Endothelial cell of umbilical vein (primary cell): ENCODE data around the gene CINP. TPM values are rescaled to one million over a fixed set of nuclear protein-coding genes. Genes with fewer than 3 reads are reported as not detected.

ENCODE experiments used
- BruUV-seq: library from RNA; stranded (reverse); fragments of 400-500 nt; replicated peaks from 2 replicates; lab custom pipeline; 2021; lab: Mats Ljungman, UMichigan
- CTCF ChIA-PET: fragments of 300-600, 350-600 bp; sonication (Branson Sonifier 250); formaldehyde crosslinking; loops from one replicate; lab custom pipeline; 2021; ENCODE audit warnings: antibody characterized with exemption, inconsistent platforms; lab: Charles Lee
- POLR2A ChIA-PET: fragments of 300-600, 350-600 bp; sonication (Branson Sonifier 250); formaldehyde crosslinking; loops from one replicate; lab custom pipeline; 2021; ENCODE audit warnings: antibody characterized with exemption, inconsistent platforms; lab: Charles Lee
- DNase-seq: peaks from one replicate; pipeline ENCODE4 v3.0.0-alpha.2; 2011; ENCODE audit warnings: low read depth, low spot score
- FAIRE-seq: peaks from 2 replicates; lab custom pipeline; 2011; peaks lifted over from hg19 to GRCh38; lab: Jason Lieb, UNC
- H2AFZ ChIP-seq: 2 replicates; pipeline ENCODE4 v1.6.0; 2012; ENCODE audit warnings: low read depth, low read length, control low read depth, inconsistent platforms
- H3K27ac ChIP-seq: 2 replicates; pipeline ENCODE4 v1.5.1; 2011; ENCODE audit warnings: low read depth, mild to moderate bottlenecking, control low read depth, low read length, moderate library complexity; ENCODE audit not compliant: insufficient read depth
- H3K27me3 ChIP-seq, 2 experiments: 2 replicates each; pipeline versions ENCODE4 v1.6.0 to v1.6.1; 2011; ENCODE audit warnings: low read length in 2 of 2, mixed read lengths in 1 of 2; ENCODE audit not compliant: control insufficient read depth in 2 of 2, insufficient read depth in 2 of 2
- H3K36me3 ChIP-seq, 2 experiments: 2 replicates in 1 of 2; 3 replicates in 1 of 2; pipeline ENCODE4 v1.5.1; 2011; ENCODE audit warnings: low read length in 2 of 2, mild to moderate bottlenecking in 1 of 2, moderate library complexity in 1 of 2; ENCODE audit not compliant: control insufficient read depth in 2 of 2, insufficient read depth in 2 of 2; ENCODE audit errors: extremely low read depth in 1 of 2
- H3K4me1 ChIP-seq: 3 replicates; pipeline ENCODE4 v1.5.1; 2011; ENCODE audit warnings: mild to moderate bottlenecking, low read length; ENCODE audit not compliant: control insufficient read depth, insufficient read depth; ENCODE audit errors: extremely low read depth
- H3K4me2 ChIP-seq: 2 replicates; pipeline ENCODE4 v1.6.1; 2011; ENCODE audit warnings: low read length, control low read depth, mixed read lengths; ENCODE audit not compliant: insufficient read depth
- H3K4me3 ChIP-seq, 3 experiments: fragments of 200-600 bp in 1 of 3; sonication (generic), shearing (Covaris generic) in 1 of 3; replicated peaks in 1 of 3; 2 replicates each; pipeline ENCODE4 v1.5.1; 2011 to 2016; ENCODE audit warnings: control low read depth in 3 of 3, low read length in 3 of 3, mild to moderate bottlenecking in 2 of 3, inconsistent platforms in 1 of 3, low read depth in 1 of 3, moderate library complexity in 1 of 3; ENCODE audit not compliant: insufficient read depth in 1 of 3
- H3K79me2 ChIP-seq: 2 replicates; pipeline ENCODE4 v1.6.0; 2012; ENCODE audit warnings: low read length, inconsistent platforms; ENCODE audit not compliant: control insufficient read depth, insufficient read depth
- H3K9ac ChIP-seq: replicated peaks from 2 replicates; pipeline ENCODE3; 2011; ENCODE audit warnings: low read length, control low read depth; ENCODE audit not compliant: insufficient read depth; ENCODE audit errors: extremely low read depth
- H3K9me1 ChIP-seq: replicated peaks from 3 replicates; pipeline ENCODE4 v1.6.0; 2011; ENCODE audit warnings: mild to moderate bottlenecking, low read length; ENCODE audit not compliant: control insufficient read depth, insufficient read depth; ENCODE audit errors: extremely low read depth
- H3K9me3 ChIP-seq: replicated peaks from 2 replicates; pipeline ENCODE4 v1.5.1; 2012; ENCODE audit warnings: low read length, inconsistent platforms; ENCODE audit not compliant: control insufficient read depth, insufficient read depth
- H4K20me1 ChIP-seq: replicated peaks from 2 replicates; pipeline ENCODE3; 2011; ENCODE audit warnings: mild to moderate bottlenecking, low read length; ENCODE audit not compliant: control insufficient read depth, insufficient read depth; ENCODE audit errors: extremely low read depth
- CTCF ChIP-seq, 2 donors: IDR thresholded peaks; 1 replicate in 1 of 2; 2 replicates in 1 of 2; pipeline ENCODE4 v1.5.1; 2011; ENCODE audit warnings: low read length in 2 of 2, mild to moderate bottlenecking in 2 of 2, moderate library complexity in 2 of 2, control low read depth in 1 of 2, inconsistent platforms in 1 of 2, low read depth in 1 of 2; ENCODE audit not compliant: insufficient read depth in 1 of 2; ENCODE audit errors: extremely low read depth in 1 of 2
- EZH2 ChIP-seq: IDR thresholded peaks from 2 replicates; pipeline ENCODE4 v1.6.1; 2012; ENCODE audit warnings: borderline replicate concordance, low read depth, mild to moderate bottlenecking, moderate library complexity, low read length, inconsistent platforms; ENCODE audit not compliant: severe bottlenecking
- FOS ChIP-seq: IDR thresholded peaks from 2 replicates; pipeline ENCODE4 v1.6.1; 2011; ENCODE audit warnings: mild to moderate bottlenecking, low read length, moderate library complexity, borderline replicate concordance; ENCODE audit not compliant: insufficient read depth
- JUN ChIP-seq: IDR thresholded peaks from 2 replicates; pipeline ENCODE4 v1.6.1; 2011; ENCODE audit warnings: borderline replicate concordance, low read depth; ENCODE audit not compliant: insufficient read length, insufficient read depth
- MYC ChIP-seq: IDR thresholded peaks from one replicate; pipeline ENCODE4 v1.6.1; 2011; ENCODE audit warnings: mild to moderate bottlenecking, low read depth, low read length
- POLR2AphosphoS5 ChIP-seq: IDR thresholded peaks from 2 replicates; pipeline ENCODE4 v1.6.1; 2012; ENCODE audit warnings: low read depth, mild to moderate bottlenecking, control low read depth, low read length, moderate library complexity; ENCODE audit not compliant: insufficient read depth
- dilution Hi-C: fragments of 300-500 bp; cut with MboI; formaldehyde crosslinking; loops from one replicate; pipeline ENCODE4 v1.15.0; 2019; ENCODE audit warnings: low sequenced_read_pairs; ENCODE audit not compliant: extremely low pct_ligation_motif_present
- intact Hi-C: fragments of 100-400 bp; cut with micrococcal nuclease; formaldehyde crosslinking; loops from one replicate; pipeline ENCODE4 v1.10.0; 2022
- polyA plus RNA-seq, 4 experiments: library from polyadenylated mRNA; depleted of rRNA in 3 of 4; stranded (reverse) in 3 of 4; unstranded in 1 of 4; fragments of >200 nt; gene quantifications; 2 replicates each; pipeline versions ENCODE4 v1.2.1 to v1.2.3, GENCODE V29; 2011 to 2012; ENCODE audit warnings: missing spikeins in 1 of 4
- total RNA-seq: library from RNA; stranded (reverse); gene quantifications from 2 replicates; pipeline ENCODE4 v1.2.3, GENCODE V29; 2021
- TF ChIP-seq, protein P1 (sequence below): IDR thresholded peaks from 2 replicates; pipeline ENCODE4 v1.6.1; 2011; ENCODE audit not compliant: insufficient read depth, insufficient read length

Gene CINP
- total and polyA plus RNA-seq, 2 donors (not counting 3 experiments of a cell fraction or from before 2014, with no cell fraction given): 44.0 to 79.1 TPM

DNA sequence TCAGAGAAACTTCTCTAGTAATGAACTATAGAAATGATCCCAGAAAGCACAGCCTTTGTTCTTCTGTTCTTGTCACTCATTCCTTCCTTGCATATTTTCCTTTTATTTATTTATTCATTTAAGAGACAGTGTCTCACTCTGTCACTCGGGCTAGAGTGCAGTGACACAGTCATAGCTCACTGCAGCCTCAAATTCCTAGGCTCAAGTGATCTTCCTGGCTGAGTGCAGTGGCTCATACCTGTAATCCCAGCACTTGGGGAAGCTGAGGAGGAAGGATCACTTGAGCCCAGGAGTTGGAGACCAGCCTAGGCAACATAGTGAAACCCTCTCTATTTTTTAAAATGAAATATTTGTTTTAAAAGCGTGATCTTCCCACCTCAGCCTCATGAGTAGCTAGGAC, 11.6 kb upstream of the CINP start:
- FAIRE-seq (no peak), DNase-seq (no peak)
- H3K36me3 ChIP-seq: peaks cover 2 to 4% of the 10 kb centered on the region in 2 experiments
- dilution Hi-C loops: no loop called here
- no peak overlapping the region for H3K9ac ChIP-seq
- intact Hi-C loops: no loop called here
- no peaks in the 10 kb centered on the region for H3K4me1 ChIP-seq
- no TSS peak for BruUV-seq
- H2AFZ ChIP-seq: no peak overlapping the region
- H3K4me3 ChIP-seq: no peak overlapping the region
- no peaks in the 10 kb centered on the region for H3K9me1 ChIP-seq
- peaks cover 5% of the 10 kb centered on the region for H3K79me2 ChIP-seq
- no peak overlapping the region for H3K4me2 ChIP-seq
- peaks cover 3% of the 10 kb centered on the region for H4K20me1 ChIP-seq
- ChIA-PET CTCF (no interaction called here), POLR2A (no interaction called here)
- no peaks in the 10 kb centered on the region for H3K27me3 ChIP-seq
- H3K27ac ChIP-seq: no peak overlapping the region
- H3K9me3 ChIP-seq: no peaks in the 10 kb centered on the region
- no peak for TF ChIP-seq MYC
- no peak for TF ChIP-seq CTCF (IDR thresholded peaks at IDR 0.05; ENCODE audit: extremely low read depth in 1 of 2, insufficient read depth in 1 of 2, low read depth in 1 of 2, low read length in 2 of 2)
- no peak for TF ChIP-seq FOS
- TF ChIP-seq JUN: no peak
- no peak for TF ChIP-seq POLR2AphosphoS5
- no peak for TF ChIP-seq EZH2
- TF ChIP-seq, protein P1, sequence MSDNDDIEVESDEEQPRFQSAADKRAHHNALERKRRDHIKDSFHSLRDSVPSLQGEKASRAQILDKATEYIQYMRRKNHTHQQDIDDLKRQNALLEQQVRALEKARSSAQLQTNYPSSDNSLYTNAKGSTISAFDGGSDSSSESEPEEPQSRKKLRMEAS: no peak
